NCI-H226 (cell line): ENCODE results near the gene SLC25A23.
"Not testable (repeated sequence)": the region's sequence is repeated elsewhere in the genome, so short reads cannot be mapped to it uniquely, and the experiment has no call there.

ENCODE experiments used
- DNase-seq: peaks from one replicate; pipeline ENCODE4 v3.0.0-alpha.2; 2015

SLC25A23 gene

GRCh38 chr19:6453951-6454565 lies 5.5 kb downstream of the SLC25A23 start:
- DNase-seq = no peak

GRCh38 chr19:6452899-6453298 lies 6.7 kb downstream of the SLC25A23 start:
- no peak for DNase-seq

GRCh38 chr19:6452223-6452614 lies 7.4 kb downstream of the SLC25A23 start:
- DNase-seq = no peak

DNA sequence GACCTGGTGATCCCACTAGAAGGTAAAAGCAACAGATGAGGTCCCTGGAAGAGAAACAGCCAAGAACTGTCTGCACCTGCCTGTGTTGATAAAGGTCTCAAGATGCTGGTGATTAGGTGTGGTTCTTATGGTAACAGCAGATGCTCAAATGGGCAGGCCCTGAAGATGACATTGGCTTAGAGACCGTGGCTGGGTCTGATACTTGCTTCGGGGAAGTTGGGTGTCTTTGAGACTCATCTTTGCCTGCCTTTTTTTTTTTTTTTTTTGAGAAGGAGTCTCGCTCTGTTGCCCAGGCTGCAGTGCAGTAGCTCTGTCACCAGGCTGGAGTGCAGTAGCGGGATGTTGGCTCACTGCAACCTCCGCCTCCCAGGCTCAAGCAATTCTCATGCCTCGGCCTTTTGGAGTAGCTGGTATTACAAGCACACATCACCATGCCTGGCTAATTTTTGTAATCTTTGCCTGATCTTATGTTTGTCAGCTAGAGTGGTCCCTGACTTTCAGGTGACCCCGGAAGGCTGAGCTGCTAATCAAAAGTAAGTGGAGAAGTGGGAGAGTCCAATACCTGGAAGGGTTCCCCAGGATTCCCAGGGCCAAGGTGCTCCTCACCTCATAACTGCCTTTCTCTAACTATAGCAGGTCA lies 7.9 kb downstream of the SLC25A23 start:
- no peak for DNase-seq

DNA sequence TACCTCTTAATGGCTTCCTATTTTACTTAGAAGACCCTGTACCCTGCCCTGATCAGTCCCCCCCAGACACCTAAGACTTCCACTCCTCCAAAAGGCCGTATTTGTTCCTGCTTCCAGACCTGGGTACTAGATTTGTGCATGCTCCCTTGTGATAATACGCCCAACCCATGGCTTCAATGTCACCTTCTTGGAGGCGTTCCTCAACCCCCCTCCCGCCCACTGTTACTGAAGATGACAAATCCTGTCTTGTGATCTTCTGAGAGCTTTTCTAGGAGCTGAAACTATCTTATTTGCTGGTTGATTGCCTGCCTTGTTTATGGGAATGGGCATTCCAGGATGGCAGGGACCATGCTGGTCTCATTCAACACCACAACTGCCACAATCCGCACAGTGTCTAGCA lies 9.4 kb downstream of the SLC25A23 start:
- no peak for DNase-seq

GRCh38 chr19:6448045-6448444 lies 11.5 kb downstream of the SLC25A23 start:
- DNase-seq = no peak

GRCh38 chr19:6446452-6446851 lies 13.1 kb downstream of the SLC25A23 start:
- DNase-seq = no peak

- DNase-seq = no peak
Measured at GRCh38 chr19:6443986-6444385, 15.6 kb downstream of the SLC25A23 start.

GRCh38 chr19:6442087-6442688 lies 17.4 kb downstream of the SLC25A23 start:
- no peak for DNase-seq

GRCh38 chr19:6440905-6441304 lies 18.7 kb downstream of the SLC25A23 start:
- DNase-seq = no peak

- DNase-seq = no peak
Measured at GRCh38 chr19:6439743-6440142, 19.8 kb downstream of the SLC25A23 start.

DNA sequence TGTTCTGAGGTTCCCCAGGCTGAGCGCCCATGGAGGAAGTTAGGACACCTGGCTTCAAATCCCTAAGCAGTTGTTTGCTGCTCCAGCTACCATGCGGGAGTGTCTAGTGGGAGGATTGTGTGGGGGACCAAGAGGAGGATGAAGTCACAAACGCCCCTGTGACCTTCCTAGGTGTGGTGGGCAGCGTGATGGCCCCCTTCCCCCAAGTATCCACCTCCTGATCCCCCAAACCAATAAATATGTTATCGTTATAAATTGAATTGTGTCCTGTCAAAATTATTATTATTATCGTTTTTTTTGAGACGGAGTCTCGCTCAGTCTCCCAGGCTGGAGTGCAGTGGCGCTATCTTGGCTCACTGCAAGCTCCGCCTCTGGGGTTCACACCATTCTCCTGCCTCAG lies 25.9 kb downstream of the SLC25A23 start, which contains the start of gene SLC25A41:
Gene SLC25A41 (minus strand): TSS at position 101 of the 400 bp plus-strand sequence. CDS start 70 bp downstream, at position 31.
- no peak for DNase-seq

GRCh38 chr19:6433165-6433564 lies 26.4 kb downstream of the SLC25A23 start:
- no peak for DNase-seq

- DNase-seq = no peak
Measured at GRCh38 chr19:6431891-6432290, 27.7 kb downstream of the SLC25A23 start.

- no peak for DNase-seq
Measured at GRCh38 chr19:6429419-6430221, 30.0 kb downstream of the SLC25A23 start.

- DNase-seq = not testable (repeated sequence)
Measured at GRCh38 chr19:6428692-6429418, 30.7 kb downstream of the SLC25A23 start.

DNA sequence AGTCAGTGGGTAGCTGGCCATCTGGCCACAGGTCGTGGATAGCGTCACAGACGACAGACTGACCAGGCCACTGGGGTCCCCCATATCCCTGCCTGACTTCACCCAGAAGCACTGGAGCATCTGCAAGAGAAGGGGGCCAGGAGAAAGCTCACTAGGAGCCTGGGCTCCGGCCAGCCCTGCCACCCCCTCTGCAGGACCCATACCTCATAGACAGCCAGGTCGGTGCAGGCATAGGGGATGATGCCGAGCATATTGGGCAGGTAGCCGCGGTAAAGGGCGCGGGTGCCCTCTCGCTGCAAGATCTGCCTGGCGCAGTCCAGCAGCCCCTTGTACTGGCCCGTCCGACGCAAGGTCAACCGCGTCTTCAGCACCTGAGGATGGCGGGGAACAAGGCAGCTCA lies 32.5 kb downstream of the SLC25A23 start:
- DNase-seq = no peak

GRCh38 chr19:6425732-6426620 lies 33.6 kb downstream of the SLC25A23 start:
- no peak for DNase-seq

DNA sequence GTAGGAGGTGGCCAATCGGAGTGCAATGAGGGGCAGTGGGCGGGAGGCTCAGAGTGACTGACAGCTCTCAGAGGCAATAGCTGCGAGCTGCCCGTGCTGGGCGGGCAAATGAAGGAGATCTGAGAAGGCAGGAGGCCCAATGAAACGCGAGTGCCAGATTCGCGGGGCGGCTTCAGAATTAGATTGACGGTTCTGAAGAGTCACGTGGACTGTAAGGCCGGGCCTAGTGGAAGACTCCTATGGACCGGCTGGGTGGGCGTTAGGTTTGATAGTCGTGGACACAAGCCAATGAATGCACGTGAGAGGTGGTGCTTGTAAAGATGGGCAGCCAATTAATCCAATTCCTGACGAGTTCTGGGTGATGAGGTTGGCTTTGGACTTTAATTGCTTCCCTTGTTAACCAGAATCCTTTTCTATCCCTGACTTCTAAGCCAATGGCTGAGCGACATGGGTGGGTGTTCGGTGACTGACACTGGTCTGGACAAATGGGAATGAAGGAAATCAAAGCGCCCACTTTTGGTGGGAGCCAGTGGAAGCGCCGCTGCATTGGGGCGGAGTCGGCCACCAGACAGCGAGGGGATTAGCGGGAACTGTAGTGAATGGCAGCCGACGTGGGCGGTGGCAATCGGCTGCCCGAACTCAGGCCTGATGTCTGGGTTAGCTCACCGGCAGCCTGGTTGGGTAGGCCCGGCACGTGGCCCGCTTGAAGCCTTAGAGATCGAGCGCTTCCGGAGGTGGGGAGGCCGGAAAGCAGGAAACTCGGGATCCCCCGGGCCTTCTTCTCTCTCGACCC lies 34.5 kb downstream of the SLC25A23 start:
- peak; percentile 100 for DNase-seq

GRCh38 chr19:6424195-6424938 lies 35.2 kb downstream of the SLC25A23 start, which contains the start of gene KHSRP:
KHSRP (minus strand) TSS chr19:6424811; CDS start chr19:6424701, 110 bp downstream.
- DNase-seq = no peak
